Measurements from ENCODE around the gene ZFYVE27. TPM values are rescaled to one million over a fixed set of nuclear protein-coding genes. Genes with fewer than 3 reads are reported as not detected.
A peak's percentile ranks its signal among the peaks of the same experiment; 100 is the strongest.

ZFYVE27 gene
- total RNA-seq, 1 donor from 2014 or later, result 62.2 TPM

- no peak for DNase-seq (ENCODE audit: low spot score in 2 of 2)
- H3K4me3 ChIP-seq, result peak overlapping the region; percentile 32 to 38
- H3K4me1 ChIP-seq, result peaks cover 0 to 16% of the 10 kb centered on the region in 2 donors
- H3K9me3 ChIP-seq, result no peaks in the 10 kb centered on the region
- H3K27me3 ChIP-seq, result no peaks in the 10 kb centered on the region
- peak overlapping the region; percentile 79 to 86 for H3K27ac ChIP-seq
- peaks cover under 1 to 2% of the 10 kb centered on the region in 2 donors for H3K36me3 ChIP-seq
- TF ChIP-seq CTCF (IDR thresholded peaks at IDR 0.05), result no peak
- intact Hi-C loops (cut with DNase I), result loop anchor here (1.0 kb wide), 1 partner anchor 12 kb away; no protein-coding TSS in a partner anchor
Observed at GRCh38 chr10:97726636-97727178, 10.2 kb upstream of the ZFYVE27 start.

- no peaks in the 10 kb centered on the region for H3K36me3 ChIP-seq
- no peak for TF ChIP-seq CTCF (IDR thresholded peaks at IDR 0.05)
- peaks cover 2 to 16% of the 10 kb centered on the region in 2 donors for H3K4me1 ChIP-seq
- intact Hi-C loops (cut with DNase I), result no loop called here
- H3K9me3 ChIP-seq, result no peaks in the 10 kb centered on the region
- no peaks in the 10 kb centered on the region for H3K27me3 ChIP-seq
- no peak for DNase-seq (ENCODE audit: low spot score in 2 of 2)
- no peak overlapping the region for H3K4me3 ChIP-seq
- H3K27ac ChIP-seq, result no peak overlapping the region
Observed at GRCh38 chr10:97729014-97729413, 7.9 kb upstream of the ZFYVE27 start.

- intact Hi-C loops (cut with DNase I), result loop anchor here (1.0 to 10.0 kb wide), 4 partner anchors 22 to 307 kb away; partner anchors contain the start of gene PGAM1
- no peak overlapping the region for H3K4me3 ChIP-seq
- peak; percentile 75 to 81 (median 81) for TF ChIP-seq CTCF (IDR thresholded peaks at IDR 0.05)
- no peaks in the 10 kb centered on the region for H3K36me3 ChIP-seq
- no peak overlapping the region for H3K27ac ChIP-seq
- H3K9me3 ChIP-seq, result no peaks in the 10 kb centered on the region
- no peaks in the 10 kb centered on the region for H3K27me3 ChIP-seq
- H3K4me1 ChIP-seq, result peaks cover 2 to 7% of the 10 kb centered on the region in 2 donors
- peak in 1 of 2 donors; percentile 87 for DNase-seq (ENCODE audit: low spot score in 2 of 2)
Observed at GRCh38 chr10:97731346-97732051, 5.4 kb upstream of the ZFYVE27 start.

GRCh38 chr10:97732052-97732359, 4.9 kb upstream of the ZFYVE27 start:
- H3K4me1 ChIP-seq, result peaks cover 2 to 7% of the 10 kb centered on the region in 2 donors
- intact Hi-C loops (cut with DNase I), result loop anchor here (10.0 kb wide), 1 partner anchor 307 kb away; the partner anchor contains the start of gene PGAM1
- H3K4me3 ChIP-seq, result no peak overlapping the region
- TF ChIP-seq CTCF (IDR thresholded peaks at IDR 0.05), result no peak
- H3K27ac ChIP-seq, result no peak overlapping the region
- H3K9me3 ChIP-seq, result no peaks in the 10 kb centered on the region
- no peaks in the 10 kb centered on the region for H3K36me3 ChIP-seq
- no peak for DNase-seq (ENCODE audit: low spot score in 2 of 2)
- H3K27me3 ChIP-seq, result no peaks in the 10 kb centered on the region

- Histone ChIP-seq H3K9me3 (no peaks in the 10 kb centered on the region), H3K27ac (no peak overlapping the region), H3K36me3 (no peaks in the 10 kb centered on the region), H3K4me3 (no peak overlapping the region), H3K27me3 (no peaks in the 10 kb centered on the region), H3K4me1 (peaks cover 5 to 9% of the 10 kb centered on the region in 2 donors)
- DNase-seq (ENCODE audit: low spot score in 2 of 2), result no peak
- TF ChIP-seq CTCF (IDR thresholded peaks at IDR 0.05), result no peak
- intact Hi-C loops (cut with DNase I), result loop anchor here (10.0 kb wide), 1 partner anchor 308 kb away; the partner anchor contains the start of gene PGAM1
Observed at GRCh38 chr10:97733256-97733655, 3.7 kb upstream of the ZFYVE27 start.

Data from ascending aorta (tissue), 2 donors.